Measurements from ENCODE around the gene AP5S1. TPM values are rescaled to one million over a fixed set of nuclear protein-coding genes. Genes with fewer than 3 reads are reported as not detected.
"Not testable (repeated sequence)": the region's sequence is repeated elsewhere in the genome, so short reads cannot be mapped to it uniquely, and the experiment has no call there.

Gene AP5S1
- total and polyA plus RNA-seq, 2 donors (not counting 1 experiment from before 2014, with no cell fraction given), result 11.8 to 17.8 TPM

GRCh38 chr20:3836132-3836531 is 15.8 kb downstream of the AP5S1 start:
- TF ChIP-seq EZH2 (IDR thresholded peaks at IDR 0.05; ENCODE audit: low read length, missing control alignments), result no peak
- no peak for TF ChIP-seq CTCF (conservative IDR thresholded peaks at IDR 0.05 in 1 of 2, IDR thresholded peaks at IDR 0.05 in 1 of 2; ENCODE audit: low read depth in 1 of 2, low read length in 2 of 2)
- Histone ChIP-seq H3K4me2 (ENCODE audit: extremely low read depth, insufficient read depth, low read length) (no peak overlapping the region), H3K4me3 (replicated peaks in 1 of 4; ENCODE audit: control extremely low read depth in 1 of 4, insufficient read depth in 1 of 4, low read depth in 3 of 4, low read length in 4 of 4) (no peak overlapping the region), H3K36me3 (ENCODE audit: control insufficient read depth, insufficient read depth, low read length) (no peaks in the 10 kb centered on the region), H2AFZ (ENCODE audit: low read length) (no peak overlapping the region), H3K27ac (ENCODE audit: insufficient read depth, low read length) (no peak overlapping the region), H3K79me2 (ENCODE audit: control insufficient read depth, insufficient read depth, low read length) (no peaks in the 10 kb centered on the region), H4K20me1 (ENCODE audit: control insufficient read depth, extremely low read depth, insufficient read depth, low read length) (no peaks in the 10 kb centered on the region), H3K27me3 (ENCODE audit: control insufficient read depth, insufficient read depth, low read length) (no peaks in the 10 kb centered on the region), H3K9ac (ENCODE audit: insufficient read depth, low read length) (no peak overlapping the region), H3K9me3 (ENCODE audit: control insufficient read depth, insufficient read depth, low read depth, low read length) (no peaks in the 10 kb centered on the region), H3K4me1 (ENCODE audit: control insufficient read depth, extremely low read depth, insufficient read depth, low read length) (no peaks in the 10 kb centered on the region)
- DNase-seq (ENCODE audit: low read depth in 2 of 2), result no peak

DNA sequence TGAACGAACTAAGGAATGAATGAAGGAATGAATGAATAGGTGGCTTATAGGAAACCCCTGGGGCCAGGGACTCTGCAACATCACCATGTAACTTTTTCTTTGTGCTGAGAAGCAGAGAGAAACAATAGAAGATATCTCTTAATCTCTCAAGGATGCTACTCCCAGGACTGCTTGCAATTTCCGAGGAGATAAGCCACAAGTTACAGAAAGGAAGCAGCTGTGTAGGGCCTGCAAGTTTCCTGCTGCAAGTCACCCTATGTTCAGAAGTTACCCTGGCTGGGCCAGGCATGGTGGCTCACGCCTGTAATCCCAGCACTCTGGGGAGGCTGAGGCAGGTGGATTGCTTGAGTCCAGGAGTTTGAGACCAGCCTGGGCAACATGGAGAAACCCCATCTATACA is 19.0 kb downstream of the AP5S1 start:
- DNase-seq (ENCODE audit: low read depth in 2 of 2), result no peak
- no peak overlapping the region for H3K27ac ChIP-seq (ENCODE audit: insufficient read depth, low read length)
- H4K20me1 ChIP-seq (ENCODE audit: control insufficient read depth, extremely low read depth, insufficient read depth, low read length), result no peaks in the 10 kb centered on the region
- no peak overlapping the region for H3K9ac ChIP-seq (ENCODE audit: insufficient read depth, low read length)
- no peak overlapping the region for H2AFZ ChIP-seq (ENCODE audit: low read length)
- H3K9me3 ChIP-seq (ENCODE audit: control insufficient read depth, insufficient read depth, low read depth, low read length), result no peaks in the 10 kb centered on the region
- H3K27me3 ChIP-seq (ENCODE audit: control insufficient read depth, insufficient read depth, low read length), result no peaks in the 10 kb centered on the region
- no peak overlapping the region for H3K4me2 ChIP-seq (ENCODE audit: extremely low read depth, insufficient read depth, low read length)
- H3K79me2 ChIP-seq (ENCODE audit: control insufficient read depth, insufficient read depth, low read length), result no peaks in the 10 kb centered on the region
- H3K36me3 ChIP-seq (ENCODE audit: control insufficient read depth, insufficient read depth, low read length), result no peaks in the 10 kb centered on the region
- TF ChIP-seq CTCF (conservative IDR thresholded peaks at IDR 0.05 in 1 of 2, IDR thresholded peaks at IDR 0.05 in 1 of 2; ENCODE audit: low read depth in 1 of 2, low read length in 2 of 2) (no peak), EZH2 (IDR thresholded peaks at IDR 0.05; ENCODE audit: low read length, missing control alignments) (no peak)
- peaks cover 3% of the 10 kb centered on the region for H3K4me1 ChIP-seq (ENCODE audit: control insufficient read depth, extremely low read depth, insufficient read depth, low read length)
- no peak overlapping the region for H3K4me3 ChIP-seq (replicated peaks in 1 of 4; ENCODE audit: control extremely low read depth in 1 of 4, insufficient read depth in 1 of 4, low read depth in 3 of 4, low read length in 4 of 4)

DNA sequence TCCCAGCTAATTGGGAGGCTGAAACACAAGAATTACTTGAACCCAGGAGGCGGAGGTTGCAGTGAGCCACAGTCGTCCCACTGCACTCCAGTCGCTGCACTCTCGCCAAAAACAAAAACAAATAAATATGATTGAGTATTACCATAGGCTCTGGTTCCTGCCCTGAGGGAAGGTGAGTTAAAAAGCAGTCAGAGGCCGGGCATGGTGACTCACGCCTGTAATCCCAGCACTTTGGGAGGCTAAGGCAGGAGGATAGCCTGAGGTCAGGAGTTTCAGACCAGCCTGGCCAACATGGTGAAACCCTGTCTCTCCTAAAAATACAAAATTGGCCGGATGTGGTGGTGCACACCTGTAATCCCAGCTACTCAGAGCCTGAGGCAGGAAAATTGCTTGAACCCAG is 19.9 kb downstream of the AP5S1 start:
- H3K27ac ChIP-seq (ENCODE audit: insufficient read depth, low read length); H3K9me3 ChIP-seq (ENCODE audit: control insufficient read depth, insufficient read depth, low read depth, low read length); DNase-seq (ENCODE audit: low read depth in 2 of 2); H3K9ac ChIP-seq (ENCODE audit: insufficient read depth, low read length); H2AFZ ChIP-seq (ENCODE audit: low read length); H3K4me2 ChIP-seq (ENCODE audit: extremely low read depth, insufficient read depth, low read length); H4K20me1 ChIP-seq (ENCODE audit: control insufficient read depth, extremely low read depth, insufficient read depth, low read length); H3K4me3 ChIP-seq (replicated peaks in 1 of 4; ENCODE audit: control extremely low read depth in 1 of 4, insufficient read depth in 1 of 4, low read depth in 3 of 4, low read length in 4 of 4); H3K79me2 ChIP-seq (ENCODE audit: control insufficient read depth, insufficient read depth, low read length); H3K27me3 ChIP-seq (ENCODE audit: control insufficient read depth, insufficient read depth, low read length); H3K36me3 ChIP-seq (ENCODE audit: control insufficient read depth, insufficient read depth, low read length); H3K4me1 ChIP-seq (ENCODE audit: control insufficient read depth, extremely low read depth, insufficient read depth, low read length): not testable (repeated sequence)

All from fibroblast of lung (primary cell).